ENCODE results near the gene BOD1. TPM values are rescaled to one million over a fixed set of nuclear protein-coding genes. Genes with fewer than 3 reads are reported as not detected.

Gene BOD1
- total and polyA plus RNA-seq, 10 of the 15 experiments (the other 5 are each of a cell fraction or from before 2014, with no cell fraction given): 14.1 to 35.8 (median 29.6) TPM

DNA sequence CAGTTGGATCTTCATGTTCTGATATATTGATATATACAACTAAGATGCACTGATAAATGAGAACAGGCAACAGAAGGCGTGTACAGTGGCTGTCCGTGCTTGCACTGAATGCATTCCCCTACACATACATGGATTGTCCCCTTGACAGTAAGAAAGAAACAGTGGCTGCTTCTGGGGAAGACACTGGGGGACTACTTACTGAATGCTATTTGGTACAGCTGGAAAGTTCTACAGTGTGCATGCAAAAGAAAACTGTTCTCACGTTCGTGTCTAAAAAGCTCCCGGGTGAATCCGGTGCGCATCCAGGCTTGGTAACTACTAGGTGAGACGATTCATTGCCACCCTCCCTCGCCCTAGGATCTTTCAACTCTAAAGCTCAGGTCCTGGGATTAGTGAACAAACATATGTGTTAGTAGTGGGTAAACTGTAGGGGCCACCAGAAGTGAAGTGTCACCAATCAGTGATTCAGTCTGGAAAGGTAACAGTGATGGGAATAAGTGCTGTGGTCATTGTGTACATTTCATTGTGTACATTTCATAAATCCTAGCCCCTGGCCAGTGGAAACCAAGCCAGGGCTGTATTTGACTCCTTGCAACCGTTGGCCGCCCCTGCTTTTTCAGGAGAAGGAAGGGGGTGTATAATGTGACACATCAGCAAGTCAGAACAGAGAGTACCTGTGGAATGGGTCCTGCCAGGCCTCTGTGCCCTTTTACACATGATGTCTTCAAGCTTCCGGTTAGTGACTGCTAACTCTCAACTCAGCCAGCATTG, 46.3 kb upstream of the BOD1 start (continued):
- TF ChIP-seq, protein P1, sequence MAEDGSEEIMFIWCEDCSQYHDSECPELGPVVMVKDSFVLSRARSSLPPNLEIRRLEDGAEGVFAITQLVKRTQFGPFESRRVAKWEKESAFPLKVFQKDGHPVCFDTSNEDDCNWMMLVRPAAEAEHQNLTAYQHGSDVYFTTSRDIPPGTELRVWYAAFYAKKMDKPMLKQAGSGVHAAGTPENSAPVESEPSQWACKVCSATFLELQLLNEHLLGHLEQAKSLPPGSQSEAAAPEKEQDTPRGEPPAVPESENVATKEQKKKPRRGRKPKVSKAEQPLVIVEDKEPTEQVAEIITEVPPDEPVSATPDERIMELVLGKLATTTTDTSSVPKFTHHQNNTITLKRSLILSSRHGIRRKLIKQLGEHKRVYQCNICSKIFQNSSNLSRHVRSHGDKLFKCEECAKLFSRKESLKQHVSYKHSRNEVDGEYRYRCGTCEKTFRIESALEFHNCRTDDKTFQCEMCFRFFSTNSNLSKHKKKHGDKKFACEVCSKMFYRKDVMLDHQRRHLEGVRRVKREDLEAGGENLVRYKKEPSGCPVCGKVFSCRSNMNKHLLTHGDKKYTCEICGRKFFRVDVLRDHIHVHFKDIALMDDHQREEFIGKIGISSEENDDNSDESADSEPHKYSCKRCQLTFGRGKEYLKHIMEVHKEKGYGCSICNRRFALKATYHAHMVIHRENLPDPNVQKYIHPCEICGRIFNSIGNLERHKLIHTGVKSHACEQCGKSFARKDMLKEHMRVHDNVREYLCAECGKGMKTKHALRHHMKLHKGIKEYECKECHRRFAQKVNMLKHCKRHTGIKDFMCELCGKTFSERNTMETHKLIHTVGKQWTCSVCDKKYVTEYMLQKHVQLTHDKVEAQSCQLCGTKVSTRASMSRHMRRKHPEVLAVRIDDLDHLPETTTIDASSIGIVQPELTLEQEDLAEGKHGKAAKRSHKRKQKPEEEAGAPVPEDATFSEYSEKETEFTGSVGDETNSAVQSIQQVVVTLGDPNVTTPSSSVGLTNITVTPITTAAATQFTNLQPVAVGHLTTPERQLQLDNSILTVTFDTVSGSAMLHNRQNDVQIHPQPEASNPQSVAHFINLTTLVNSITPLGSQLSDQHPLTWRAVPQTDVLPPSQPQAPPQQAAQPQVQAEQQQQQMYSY (CRISPR knock-in tag; IDR thresholded peaks at IDR 0.05): no peak
- TF ChIP-seq TCF12 (IDR thresholded peaks at IDR 0.05; ENCODE audit: low read depth, low read length): no peak
- TF ChIP-seq RFX5 (IDR thresholded peaks at IDR 0.05; ENCODE audit: low read depth, low read length): no peak

DNA sequence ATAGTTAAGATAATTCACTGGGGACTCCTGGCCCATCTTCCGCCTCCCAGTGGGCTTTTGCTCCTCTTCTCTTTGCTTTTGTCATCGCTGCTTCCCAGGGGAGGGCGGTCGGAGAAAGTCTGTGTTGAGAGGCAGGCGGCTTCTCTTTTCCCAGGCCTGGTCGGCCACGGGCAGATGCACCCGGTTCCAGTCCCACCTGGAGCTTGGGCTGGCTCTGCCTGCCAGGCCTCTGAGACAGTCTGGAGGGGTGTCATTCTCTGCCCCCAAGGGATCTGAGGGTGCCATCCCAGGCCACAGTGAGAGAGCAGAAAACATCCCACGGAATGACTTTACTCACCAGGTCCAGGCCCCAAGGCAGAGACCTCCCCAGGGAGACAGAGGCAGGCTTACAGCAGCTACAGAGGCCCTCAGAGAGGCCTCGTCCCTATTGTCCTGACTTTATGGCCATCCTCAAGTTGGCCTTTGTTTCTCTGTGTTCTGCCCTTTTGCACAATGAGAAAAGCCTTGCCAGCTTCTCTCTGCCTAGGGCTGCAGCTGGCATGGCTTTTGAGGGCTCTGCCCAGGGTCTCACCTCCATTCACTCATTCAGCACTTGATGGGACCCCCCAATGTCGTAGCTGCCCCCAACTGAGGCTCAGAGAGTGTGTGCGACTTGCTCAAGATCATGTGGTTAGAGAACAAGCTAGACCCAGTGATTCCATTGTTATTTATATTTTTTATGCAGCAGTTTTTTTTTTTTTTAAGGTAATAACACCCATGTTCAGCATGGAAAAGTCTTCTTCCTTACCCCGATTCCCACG, 44.2 kb upstream of the BOD1 start:
- POLR2A ChIA-PET: interaction anchor here (0.6 kb wide), 1 partner anchor 226 kb away, joined by 3 read pairs; no protein-coding TSS in a partner anchor
- TF ChIP-seq NBN (IDR thresholded peaks at IDR 0.05) (no peak), BRCA1 (IDR thresholded peaks at IDR 0.05; ENCODE audit: low read depth, low read length) (no peak), ZZZ3 (IDR thresholded peaks at IDR 0.05; ENCODE audit: control insufficient read depth, insufficient read length, low read depth) (no peak), SIX5 (IDR thresholded peaks at IDR 0.05; ENCODE audit: low read depth, low read length, severe bottlenecking) (no peak), GABPA (IDR thresholded peaks at IDR 0.05; ENCODE audit: low read depth) (no peak), NR2C2 (IDR thresholded peaks at IDR 0.05; ENCODE audit: borderline replicate concordance, control insufficient read depth, insufficient read length, low read depth) (no peak)
- TF ChIP-seq, protein P2, sequence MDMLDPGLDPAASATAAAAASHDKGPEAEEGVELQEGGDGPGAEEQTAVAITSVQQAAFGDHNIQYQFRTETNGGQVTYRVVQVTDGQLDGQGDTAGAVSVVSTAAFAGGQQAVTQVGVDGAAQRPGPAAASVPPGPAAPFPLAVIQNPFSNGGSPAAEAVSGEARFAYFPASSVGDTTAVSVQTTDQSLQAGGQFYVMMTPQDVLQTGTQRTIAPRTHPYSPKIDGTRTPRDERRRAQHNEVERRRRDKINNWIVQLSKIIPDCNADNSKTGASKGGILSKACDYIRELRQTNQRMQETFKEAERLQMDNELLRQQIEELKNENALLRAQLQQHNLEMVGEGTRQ (IDR thresholded peaks at IDR 0.05; ENCODE audit: borderline replicate concordance, low read depth, low read length): no peak
- TF ChIP-seq, protein P3, sequence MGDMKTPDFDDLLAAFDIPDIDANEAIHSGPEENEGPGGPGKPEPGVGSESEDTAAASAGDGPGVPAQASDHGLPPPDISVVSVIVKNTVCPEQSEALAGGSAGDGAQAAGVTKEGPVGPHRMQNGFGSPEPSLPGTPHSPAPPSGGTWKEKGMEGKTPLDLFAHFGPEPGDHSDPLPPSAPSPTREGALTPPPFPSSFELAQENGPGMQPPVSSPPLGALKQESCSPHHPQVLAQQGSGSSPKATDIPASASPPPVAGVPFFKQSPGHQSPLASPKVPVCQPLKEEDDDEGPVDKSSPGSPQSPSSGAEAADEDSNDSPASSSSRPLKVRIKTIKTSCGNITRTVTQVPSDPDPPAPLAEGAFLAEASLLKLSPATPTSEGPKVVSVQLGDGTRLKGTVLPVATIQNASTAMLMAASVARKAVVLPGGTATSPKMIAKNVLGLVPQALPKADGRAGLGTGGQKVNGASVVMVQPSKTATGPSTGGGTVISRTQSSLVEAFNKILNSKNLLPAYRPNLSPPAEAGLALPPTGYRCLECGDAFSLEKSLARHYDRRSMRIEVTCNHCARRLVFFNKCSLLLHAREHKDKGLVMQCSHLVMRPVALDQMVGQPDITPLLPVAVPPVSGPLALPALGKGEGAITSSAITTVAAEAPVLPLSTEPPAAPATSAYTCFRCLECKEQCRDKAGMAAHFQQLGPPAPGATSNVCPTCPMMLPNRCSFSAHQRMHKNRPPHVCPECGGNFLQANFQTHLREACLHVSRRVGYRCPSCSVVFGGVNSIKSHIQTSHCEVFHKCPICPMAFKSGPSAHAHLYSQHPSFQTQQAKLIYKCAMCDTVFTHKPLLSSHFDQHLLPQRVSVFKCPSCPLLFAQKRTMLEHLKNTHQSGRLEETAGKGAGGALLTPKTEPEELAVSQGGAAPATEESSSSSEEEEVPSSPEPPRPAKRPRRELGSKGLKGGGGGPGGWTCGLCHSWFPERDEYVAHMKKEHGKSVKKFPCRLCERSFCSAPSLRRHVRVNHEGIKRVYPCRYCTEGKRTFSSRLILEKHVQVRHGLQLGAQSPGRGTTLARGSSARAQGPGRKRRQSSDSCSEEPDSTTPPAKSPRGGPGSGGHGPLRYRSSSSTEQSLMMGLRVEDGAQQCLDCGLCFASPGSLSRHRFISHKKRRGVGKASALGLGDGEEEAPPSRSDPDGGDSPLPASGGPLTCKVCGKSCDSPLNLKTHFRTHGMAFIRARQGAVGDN (IDR thresholded peaks at IDR 0.05): no peak

More for the DNA sequence above, 44.2 kb upstream of the BOD1 start:
- BruUV-seq (replicated peaks): no TSS peak
- FAIRE-seq (no peak), ATAC-seq (no peak), DNase-seq (ENCODE audit: low read depth, low spot score) (no peak)
- CTCF ChIA-PET: interaction anchor here (0.7 to 0.9 kb wide), 2 partner anchors 10 to 58 kb away, joined by 3 read pairs; no protein-coding TSS in a partner anchor
- Histone ChIP-seq H2AFZ (ENCODE audit: control insufficient read depth, low read depth, low read length) (no peak overlapping the region), H3K79me2 (ENCODE audit: control insufficient read depth, insufficient read depth, low read length) (no peaks in the 10 kb centered on the region), H3K9ac (ENCODE audit: control insufficient read depth, insufficient read depth, low read length) (no peak overlapping the region), H3K27me3 (replicated peaks in 1 of 2; ENCODE audit: control insufficient read depth in 2 of 2, insufficient read depth in 2 of 2, low read length in 1 of 2) (no peaks in the 10 kb centered on the region), H3K27ac (ENCODE audit: control insufficient read depth, insufficient read depth) (no peak overlapping the region), H3K36me3 (ENCODE audit: control insufficient read depth in 2 of 2, insufficient read depth in 2 of 2, low read length in 1 of 2) (no peaks in the 10 kb centered on the region), H3K9me3 (replicated peaks; ENCODE audit: control insufficient read depth, insufficient read depth, low read length) (no peaks in the 10 kb centered on the region), H4K20me1 (ENCODE audit: control insufficient read depth, insufficient read depth) (no peaks in the 10 kb centered on the region), H3K4me1 (ENCODE audit: control insufficient read depth, insufficient read depth, low read length) (no peaks in the 10 kb centered on the region), H3K4me3 (no peak overlapping the region), H3K4me2 (ENCODE audit: control insufficient read depth, insufficient read depth) (no peak overlapping the region)
- in situ Hi-C loops (cut with MboI): no loop called here
- SMC1A ChIA-PET (ENCODE audit: uncharacterized antibody, unreplicated experiment): interaction anchor here (0.6 kb wide), 1 partner anchor 1457 kb away, joined by 3 read pairs; no protein-coding TSS in a partner anchor
- intact Hi-C loops (cut with micrococcal nuclease; ENCODE audit: unreplicated experiment): no loop called here
- RAD21 ChIA-PET (ENCODE audit: unreplicated experiment): no interaction called here
- WGBS (ENCODE audit: insufficient coverage, insufficient replicate concordance, low lambda C conversion rate, missing lambda C conversion rate): 65% methylated on average over 14 of the region's 14 CpGs

All from GM12878 (cell line).